HG03457 (cell line): ENCODE measurements around the gene RASSF5.

Experiments used
- ATAC-seq: cut with Tn5 transposase; IDR thresholded peaks from one replicate; pipeline ENCODE4 v1.9.1; 2021; ENCODE audit warnings: moderate number of reproducible peaks; ENCODE audit not compliant: unreplicated experiment

RASSF5 gene

GRCh38 chr1:206513312-206514111 is 6.2 kb downstream of the RASSF5 start:
- no peak for ATAC-seq

GRCh38 chr1:206514813-206515387 is 7.6 kb downstream of the RASSF5 start:
- ATAC-seq: no peak

GRCh38 chr1:206516728-206516990 is 9.3 kb downstream of the RASSF5 start:
- ATAC-seq: no peak

- no peak for ATAC-seq
These were observed 10.5 kb downstream of the RASSF5 start for GRCh38 chr1:206517784-206518183.

- no peak for ATAC-seq
These were observed 10.9 kb downstream of the RASSF5 start for GRCh38 chr1:206518206-206518605.

GRCh38 chr1:206518743-206519142 is 11.4 kb downstream of the RASSF5 start:
- ATAC-seq: no peak

- no peak for ATAC-seq
These were observed 13.8 kb downstream of the RASSF5 start for GRCh38 chr1:206521127-206521526.

- no peak for ATAC-seq
These were observed 14.5 kb downstream of the RASSF5 start for GRCh38 chr1:206521694-206522402.

GRCh38 chr1:206524739-206525364 is 17.5 kb downstream of the RASSF5 start:
- no peak for ATAC-seq

- ATAC-seq: no peak
These were observed 19.0 kb downstream of the RASSF5 start for GRCh38 chr1:206526064-206526911.

GRCh38 chr1:206529425-206529824 is 22.1 kb downstream of the RASSF5 start:
- ATAC-seq: no peak

GRCh38 chr1:206532368-206532767 is 25.0 kb downstream of the RASSF5 start:
- no peak for ATAC-seq

GRCh38 chr1:206534552-206534951 is 27.2 kb downstream of the RASSF5 start:
- ATAC-seq: no peak

GRCh38 chr1:206535853-206536188 is 28.5 kb downstream of the RASSF5 start:
- ATAC-seq: no peak

- ATAC-seq: no peak
These were observed 29.8 kb downstream of the RASSF5 start for GRCh38 chr1:206537141-206537540.

- ATAC-seq: no peak
These were observed 30.9 kb downstream of the RASSF5 start for GRCh38 chr1:206538086-206538770.

- no peak for ATAC-seq
These were observed 31.7 kb downstream of the RASSF5 start for GRCh38 chr1:206538901-206539640.

GRCh38 chr1:206540044-206540780 is 32.9 kb downstream of the RASSF5 start:
- ATAC-seq: no peak

- ATAC-seq: no peak
These were observed 34.0 kb downstream of the RASSF5 start for GRCh38 chr1:206541236-206541833.
